Measurements from ENCODE around the gene MEF2A.

MEF2A gene

GRCh38 chr15:99645951-99646350, 80.2 kb downstream of the MEF2A start (continued):
- TF ChIP-seq, protein P1, sequence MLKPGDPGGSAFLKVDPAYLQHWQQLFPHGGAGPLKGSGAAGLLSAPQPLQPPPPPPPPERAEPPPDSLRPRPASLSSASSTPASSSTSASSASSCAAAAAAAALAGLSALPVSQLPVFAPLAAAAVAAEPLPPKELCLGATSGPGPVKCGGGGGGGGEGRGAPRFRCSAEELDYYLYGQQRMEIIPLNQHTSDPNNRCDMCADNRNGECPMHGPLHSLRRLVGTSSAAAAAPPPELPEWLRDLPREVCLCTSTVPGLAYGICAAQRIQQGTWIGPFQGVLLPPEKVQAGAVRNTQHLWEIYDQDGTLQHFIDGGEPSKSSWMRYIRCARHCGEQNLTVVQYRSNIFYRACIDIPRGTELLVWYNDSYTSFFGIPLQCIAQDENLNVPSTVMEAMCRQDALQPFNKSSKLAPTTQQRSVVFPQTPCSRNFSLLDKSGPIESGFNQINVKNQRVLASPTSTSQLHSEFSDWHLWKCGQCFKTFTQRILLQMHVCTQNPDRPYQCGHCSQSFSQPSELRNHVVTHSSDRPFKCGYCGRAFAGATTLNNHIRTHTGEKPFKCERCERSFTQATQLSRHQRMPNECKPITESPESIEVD (tag by site-specific recombination; IDR thresholded peaks at IDR 0.05), result no peak
- TF ChIP-seq PRDM10 (tag by site-specific recombination; IDR thresholded peaks at IDR 0.05) (no peak), ZNF785 (tag by site-specific recombination; IDR thresholded peaks at IDR 0.05) (no peak)

GRCh38 chr15:99651023-99651807, 85.4 kb downstream of the MEF2A start:
- no peak overlapping the region for H3K27ac ChIP-seq (ENCODE audit: extremely low read depth, low read depth, low read length)
- CTCF ChIA-PET, result interaction anchor here (0.6 to 0.7 kb wide), 2 partner anchors 195 to 386 kb away, joined by 3 read pairs; no protein-coding TSS in a partner anchor
- no peaks in the 10 kb centered on the region for H3K9me3 ChIP-seq (ENCODE audit: control insufficient read depth, insufficient read depth, low read depth, low read length)
- no peak overlapping the region for H3K4me3 ChIP-seq (ENCODE audit: low read depth, low read length)
- H3K36me3 ChIP-seq (ENCODE audit: control insufficient read depth in 2 of 2, insufficient read depth in 1 of 2, low read length in 2 of 2), result peaks cover 2 to 12% of the 10 kb centered on the region in 2 experiments; a peak in 2 of 3 replicates
- no peaks in the 10 kb centered on the region for H3K4me1 ChIP-seq (ENCODE audit: control insufficient read depth, insufficient read depth, low read length)
- POLR2A ChIA-PET, result no interaction called here
- TF ChIP-seq ZNF37A (tag by site-specific recombination; IDR thresholded peaks at IDR 0.05), result no peak
- TF ChIP-seq KLF8 (tag by site-specific recombination; IDR thresholded peaks at IDR 0.05), result no peak
- TF ChIP-seq ZNF155 (tag by site-specific recombination; IDR thresholded peaks at IDR 0.05), result no peak
- no peak for TF ChIP-seq ZNF658 (tag by site-specific recombination; IDR thresholded peaks at IDR 0.05)
- no peak for TF ChIP-seq ZNF221 (tag by site-specific recombination; IDR thresholded peaks at IDR 0.05; ENCODE audit: borderline replicate concordance)
- no peak for TF ChIP-seq KLF10 (tag by site-specific recombination; IDR thresholded peaks at IDR 0.05)
- TF ChIP-seq, protein P2, sequence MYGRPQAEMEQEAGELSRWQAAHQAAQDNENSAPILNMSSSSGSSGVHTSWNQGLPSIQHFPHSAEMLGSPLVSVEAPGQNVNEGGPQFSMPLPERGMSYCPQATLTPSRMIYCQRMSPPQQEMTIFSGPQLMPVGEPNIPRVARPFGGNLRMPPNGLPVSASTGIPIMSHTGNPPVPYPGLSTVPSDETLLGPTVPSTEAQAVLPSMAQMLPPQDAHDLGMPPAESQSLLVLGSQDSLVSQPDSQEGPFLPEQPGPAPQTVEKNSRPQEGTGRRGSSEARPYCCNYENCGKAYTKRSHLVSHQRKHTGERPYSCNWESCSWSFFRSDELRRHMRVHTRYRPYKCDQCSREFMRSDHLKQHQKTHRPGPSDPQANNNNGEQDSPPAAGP (tag by site-specific recombination; IDR thresholded peaks at IDR 0.05), result no peak
- no peak for TF ChIP-seq ZNF530 (tag by site-specific recombination; IDR thresholded peaks at IDR 0.05; ENCODE audit: low read depth)
- TF ChIP-seq ZNF544 (tag by site-specific recombination; IDR thresholded peaks at IDR 0.05), result no peak
- no peak for TF ChIP-seq KLF1 (tag by site-specific recombination; IDR thresholded peaks at IDR 0.05)
- TF ChIP-seq ZNF837 (tag by site-specific recombination; IDR thresholded peaks at IDR 0.05), result no peak
- TF ChIP-seq, protein P3, sequence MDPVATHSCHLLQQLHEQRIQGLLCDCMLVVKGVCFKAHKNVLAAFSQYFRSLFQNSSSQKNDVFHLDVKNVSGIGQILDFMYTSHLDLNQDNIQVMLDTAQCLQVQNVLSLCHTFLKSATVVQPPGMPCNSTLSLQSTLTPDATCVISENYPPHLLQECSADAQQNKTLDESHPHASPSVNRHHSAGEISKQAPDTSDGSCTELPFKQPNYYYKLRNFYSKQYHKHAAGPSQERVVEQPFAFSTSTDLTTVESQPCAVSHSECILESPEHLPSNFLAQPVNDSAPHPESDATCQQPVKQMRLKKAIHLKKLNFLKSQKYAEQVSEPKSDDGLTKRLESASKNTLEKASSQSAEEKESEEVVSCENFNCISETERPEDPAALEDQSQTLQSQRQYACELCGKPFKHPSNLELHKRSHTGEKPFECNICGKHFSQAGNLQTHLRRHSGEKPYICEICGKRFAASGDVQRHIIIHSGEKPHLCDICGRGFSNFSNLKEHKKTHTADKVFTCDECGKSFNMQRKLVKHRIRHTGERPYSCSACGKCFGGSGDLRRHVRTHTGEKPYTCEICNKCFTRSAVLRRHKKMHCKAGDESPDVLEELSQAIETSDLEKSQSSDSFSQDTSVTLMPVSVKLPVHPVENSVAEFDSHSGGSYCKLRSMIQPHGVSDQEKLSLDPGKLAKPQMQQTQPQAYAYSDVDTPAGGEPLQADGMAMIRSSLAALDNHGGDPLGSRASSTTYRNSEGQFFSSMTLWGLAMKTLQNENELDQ (tag by site-specific recombination; IDR thresholded peaks at IDR 0.05; ENCODE audit: low read depth), result no peak
- no peak for TF ChIP-seq ZEB2 (tag by site-specific recombination; IDR thresholded peaks at IDR 0.05)
- TF ChIP-seq, protein P4, sequence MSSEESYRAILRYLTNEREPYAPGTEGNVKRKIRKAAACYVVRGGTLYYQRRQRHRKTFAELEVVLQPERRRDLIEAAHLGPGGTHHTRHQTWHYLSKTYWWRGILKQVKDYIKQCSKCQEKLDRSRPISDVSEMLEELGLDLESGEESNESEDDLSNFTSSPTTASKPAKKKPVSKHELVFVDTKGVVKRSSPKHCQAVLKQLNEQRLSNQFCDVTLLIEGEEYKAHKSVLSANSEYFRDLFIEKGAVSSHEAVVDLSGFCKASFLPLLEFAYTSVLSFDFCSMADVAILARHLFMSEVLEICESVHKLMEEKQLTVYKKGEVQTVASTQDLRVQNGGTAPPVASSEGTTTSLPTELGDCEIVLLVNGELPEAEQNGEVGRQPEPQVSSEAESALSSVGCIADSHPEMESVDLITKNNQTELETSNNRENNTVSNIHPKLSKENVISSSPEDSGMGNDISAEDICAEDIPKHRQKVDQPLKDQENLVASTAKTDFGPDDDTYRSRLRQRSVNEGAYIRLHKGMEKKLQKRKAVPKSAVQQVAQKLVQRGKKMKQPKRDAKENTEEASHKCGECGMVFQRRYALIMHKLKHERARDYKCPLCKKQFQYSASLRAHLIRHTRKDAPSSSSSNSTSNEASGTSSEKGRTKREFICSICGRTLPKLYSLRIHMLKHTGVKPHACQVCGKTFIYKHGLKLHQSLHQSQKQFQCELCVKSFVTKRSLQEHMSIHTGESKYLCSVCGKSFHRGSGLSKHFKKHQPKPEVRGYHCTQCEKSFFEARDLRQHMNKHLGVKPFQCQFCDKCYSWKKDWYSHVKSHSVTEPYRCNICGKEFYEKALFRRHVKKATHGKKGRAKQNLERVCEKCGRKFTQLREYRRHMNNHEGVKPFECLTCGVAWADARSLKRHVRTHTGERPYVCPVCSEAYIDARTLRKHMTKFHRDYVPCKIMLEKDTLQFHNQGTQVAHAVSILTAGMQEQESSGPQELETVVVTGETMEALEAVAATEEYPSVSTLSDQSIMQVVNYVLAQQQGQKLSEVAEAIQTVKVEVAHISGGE (tag by site-specific recombination; conservative IDR thresholded peaks at IDR 0.05; ENCODE audit: low read depth), result no peak
- TF ChIP-seq ZNF302 (tag by site-specific recombination; IDR thresholded peaks at IDR 0.05; ENCODE audit: low read depth), result no peak
- TF ChIP-seq ZNF777 (tag by site-specific recombination; IDR thresholded peaks at IDR 0.05; ENCODE audit: borderline replicate concordance), result no peak
- no peak for TF ChIP-seq ZNF2 (tag by site-specific recombination; IDR thresholded peaks at IDR 0.05)
- no peak for TF ChIP-seq GFI1B (tag by site-specific recombination; IDR thresholded peaks at IDR 0.05)
- no peak for TF ChIP-seq SP7 (tag by site-specific recombination; IDR thresholded peaks at IDR 0.05)
- TF ChIP-seq FEZF1 (tag by site-specific recombination; IDR thresholded peaks at IDR 0.05), result no peak

Data from HEK293 (cell line).